GM19452 (cell line): ENCODE results near the gene TNS3.

Experiments used
- ATAC-seq: cut with Tn5 transposase; IDR thresholded peaks from one replicate; pipeline ENCODE4 v1.9.1; 2021; ENCODE audit not compliant: unreplicated experiment

The TNS3 gene

GRCh38 chr7:47356261-47356660, 225.7 kb downstream of the TNS3 start:
- no peak for ATAC-seq

GRCh38 chr7:47355684-47356083, 226.2 kb downstream of the TNS3 start:
- ATAC-seq: no peak

- ATAC-seq: no peak
These were observed 226.9 kb downstream of the TNS3 start for GRCh38 chr7:47354831-47355541.

GRCh38 chr7:47354071-47354470, 227.8 kb downstream of the TNS3 start:
- no peak for ATAC-seq

- no peak for ATAC-seq
These were observed 229.4 kb downstream of the TNS3 start for GRCh38 chr7:47352394-47352968.

- no peak for ATAC-seq
These were observed 230.4 kb downstream of the TNS3 start for GRCh38 chr7:47351233-47352154.

- ATAC-seq: no peak
These were observed 231.5 kb downstream of the TNS3 start for GRCh38 chr7:47350425-47350824.

GRCh38 chr7:47349401-47349800, 232.5 kb downstream of the TNS3 start:
- ATAC-seq: no peak

- ATAC-seq: no peak
These were observed 234.0 kb downstream of the TNS3 start for GRCh38 chr7:47347816-47348385.

GRCh38 chr7:47347346-47347745, 234.6 kb downstream of the TNS3 start:
- no peak for ATAC-seq

GRCh38 chr7:47346377-47346914, 235.5 kb downstream of the TNS3 start:
- ATAC-seq: no peak

- no peak for ATAC-seq
These were observed 236.0 kb downstream of the TNS3 start for GRCh38 chr7:47345857-47346298.

- ATAC-seq: no peak
These were observed 237.5 kb downstream of the TNS3 start for GRCh38 chr7:47344171-47344955.

- ATAC-seq: no peak
These were observed 238.9 kb downstream of the TNS3 start for GRCh38 chr7:47343061-47343455.

- no peak for ATAC-seq
These were observed 239.4 kb downstream of the TNS3 start for GRCh38 chr7:47342296-47343060.

GRCh38 chr7:47340517-47340916, 241.4 kb downstream of the TNS3 start:
- no peak for ATAC-seq

- no peak for ATAC-seq
These were observed 243.9 kb downstream of the TNS3 start for GRCh38 chr7:47338026-47338425.

GRCh38 chr7:47337531-47337930, 244.4 kb downstream of the TNS3 start:
- peak; percentile 98 for ATAC-seq
